GM19043 (cell line): ENCODE results near the gene CCDC150.
"Not testable (repeated sequence)": the region's sequence is repeated elsewhere in the genome, so short reads cannot be mapped to it uniquely, and the experiment has no call there.

Experiments
- ATAC-seq: cut with Tn5 transposase; IDR thresholded peaks from one replicate; pipeline ENCODE4 v1.9.1; 2021; ENCODE audit warnings: low read depth; ENCODE audit not compliant: unreplicated experiment

Gene CCDC150

GRCh38 chr2:196630531-196630930, 9.0 kb upstream of the CCDC150 start:
- ATAC-seq, result no peak

- ATAC-seq, result no peak
Observed at GRCh38 chr2:196635156-196635555, 4.4 kb upstream of the CCDC150 start.

- no peak for ATAC-seq
Observed at GRCh38 chr2:196638765-196639164, 750 bp upstream of the CCDC150 start.

GRCh38 chr2:196640031-196640548, 575 bp downstream of the CCDC150 start:
- ATAC-seq, result no peak

- ATAC-seq, result no peak
Observed at GRCh38 chr2:196649202-196649601, 9.7 kb downstream of the CCDC150 start.

GRCh38 chr2:196651387-196652094, 12.0 kb downstream of the CCDC150 start:
- no peak for ATAC-seq

GRCh38 chr2:196652869-196653268, 13.4 kb downstream of the CCDC150 start:
- ATAC-seq, result no peak

GRCh38 chr2:196653843-196654242, 14.3 kb downstream of the CCDC150 start:
- no peak for ATAC-seq

GRCh38 chr2:196655761-196656160, 16.2 kb downstream of the CCDC150 start:
- ATAC-seq, result no peak

- ATAC-seq, result no peak
Observed at GRCh38 chr2:196657333-196657732, 17.8 kb downstream of the CCDC150 start.

GRCh38 chr2:196659844-196660243, 20.3 kb downstream of the CCDC150 start:
- ATAC-seq, result no peak

- no peak for ATAC-seq
Observed at GRCh38 chr2:196660244-196660643, 20.7 kb downstream of the CCDC150 start.

GRCh38 chr2:196670342-196670741, 30.8 kb downstream of the CCDC150 start:
- no peak for ATAC-seq

- ATAC-seq, result no peak
Observed at GRCh38 chr2:196675963-196676362, 36.4 kb downstream of the CCDC150 start.

GRCh38 chr2:196677404-196677803, 37.9 kb downstream of the CCDC150 start:
- no peak for ATAC-seq

GRCh38 chr2:196679368-196679767, 39.9 kb downstream of the CCDC150 start:
- no peak for ATAC-seq

GRCh38 chr2:196681510-196681909, 42.0 kb downstream of the CCDC150 start:
- ATAC-seq, result no peak

GRCh38 chr2:196685792-196686191, 46.3 kb downstream of the CCDC150 start:
- ATAC-seq, result no peak

GRCh38 chr2:196686737-196687136, 47.2 kb downstream of the CCDC150 start:
- not testable (repeated sequence) for ATAC-seq

GRCh38 chr2:196696423-196697079, 57.0 kb downstream of the CCDC150 start:
- no peak for ATAC-seq

- no peak for ATAC-seq
Observed at GRCh38 chr2:196697825-196698224, 58.3 kb downstream of the CCDC150 start.

- ATAC-seq, result no peak
Observed at GRCh38 chr2:196702641-196703040, 63.1 kb downstream of the CCDC150 start.
